ENCODE results near the gene TDRD15. TPM values are rescaled to one million over a fixed set of nuclear protein-coding genes. Genes with fewer than 3 reads are reported as not detected.

Gene TDRD15
- total and polyA plus RNA-seq, 2 of the 13 experiments (the other 11 are each of a cell fraction or from before 2014, with no cell fraction given) = 0.12 to 0.29 TPM

- TF ChIP-seq PCBP2 (optimal IDR thresholded peaks at IDR 0.05; ENCODE audit: low read depth, low read length, poor library complexity, severe bottlenecking) (no peak), TFDP1 (CRISPR knock-in tag; IDR thresholded peaks at IDR 0.05; ENCODE audit: borderline replicate concordance) (no peak), CEBPG (CRISPR knock-in tag; IDR thresholded peaks at IDR 0.05) (no peak), ATF7 (IDR thresholded peaks at IDR 0.05) (no peak), ATF7 (CRISPR knock-in tag; IDR thresholded peaks at IDR 0.05) (no peak), SRF (IDR thresholded peaks at IDR 0.05; ENCODE audit: low read depth, low read length) (no peak), UBTF (CRISPR knock-in tag; IDR thresholded peaks at IDR 0.05) (no peak), POGZ (CRISPR knock-in tag; IDR thresholded peaks at IDR 0.05) (no peak), ZNF614 (CRISPR knock-in tag; IDR thresholded peaks at IDR 0.05; ENCODE audit: borderline replicate concordance) (no peak), AGO2 (optimal IDR thresholded peaks at IDR 0.05; ENCODE audit: low read depth, low read length) (no peak), DMAP1 (CRISPR knock-in tag; IDR thresholded peaks at IDR 0.05) (no peak), ADNP (CRISPR knock-in tag; IDR thresholded peaks at IDR 0.05) (no peak)
These were observed 18.4 kb downstream of the TDRD15 start (continued) for GRCh38 chr2:21142149-21142548.

- POLR2A ChIA-PET = no interaction called here
- TF ChIP-seq ZNF414 (CRISPR knock-in tag; IDR thresholded peaks at IDR 0.05) (no peak), ZNF747 (CRISPR knock-in tag; IDR thresholded peaks at IDR 0.05; ENCODE audit: borderline replicate concordance) (no peak), CEBPB (IDR thresholded peaks at IDR 0.05; ENCODE audit: borderline replicate concordance, low read depth, low read length) (no peak), KDM5B (CRISPR knock-in tag; IDR thresholded peaks at IDR 0.05; ENCODE audit: borderline replicate concordance) (no peak), ZNF350 (CRISPR knock-in tag; IDR thresholded peaks at IDR 0.05; ENCODE audit: borderline replicate concordance, low read depth) (no peak), ZNF260 (CRISPR knock-in tag; IDR thresholded peaks at IDR 0.05; ENCODE audit: borderline replicate concordance, low read depth) (no peak), ZNF567 (CRISPR knock-in tag; IDR thresholded peaks at IDR 0.05; ENCODE audit: borderline replicate concordance) (no peak), GATAD2A (CRISPR knock-in tag; IDR thresholded peaks at IDR 0.05) (no peak), ZNF570 (CRISPR knock-in tag; IDR thresholded peaks at IDR 0.05; ENCODE audit: borderline replicate concordance) (no peak), THAP7 (CRISPR knock-in tag; IDR thresholded peaks at IDR 0.05) (no peak)
These were observed 22.9 kb downstream of the TDRD15 start for GRCh38 chr2:21146638-21147037.

More at GRCh38 chr2:21146638-21147037, 22.9 kb downstream of the TDRD15 start:
- Histone ChIP-seq H3K4me2 (ENCODE audit: low read depth, low read length) (no peak overlapping the region), H3K9me3 (ENCODE audit: low read length) (no peaks in the 10 kb centered on the region), H3K4me3 (replicated peaks in 1 of 3; ENCODE audit: insufficient read depth in 1 of 3, low read depth in 2 of 3, low read length in 3 of 3) (no peak overlapping the region), H3K4me1 (ENCODE audit: insufficient read depth, low read length) (peaks cover 10% of the 10 kb centered on the region), H3K27ac (ENCODE audit: extremely low read length, insufficient read depth, low read length) (no peak overlapping the region), H4K20me1 (ENCODE audit: insufficient read depth, low read length) (no peaks in the 10 kb centered on the region), H2AFZ (ENCODE audit: low read length) (no peak overlapping the region), H3K27me3 (ENCODE audit: control insufficient read depth in 1 of 2, insufficient read depth in 2 of 2, low read length in 2 of 2) (no peaks in the 10 kb centered on the region), H3K9ac (ENCODE audit: insufficient read depth, low read depth, low read length) (no peak overlapping the region), H3K79me2 (ENCODE audit: insufficient read depth, low read length) (no peaks in the 10 kb centered on the region), H3K36me3 (replicated peaks in 1 of 2; ENCODE audit: control insufficient read depth in 1 of 2, insufficient read depth in 2 of 2, low read length in 2 of 2) (no peaks in the 10 kb centered on the region)
- DNase-seq (ENCODE audit: low spot score) (no peak), FAIRE-seq (no peak), ATAC-seq (no peak)
- WGBS (ENCODE audit: low lambda C conversion rate) = 90% methylated on average over 2 of the region's 2 CpGs
- intact Hi-C loops (cut with micrococcal nuclease; ENCODE audit: unreplicated experiment) (no loop called here), in situ Hi-C loops (cut with HindIII; ENCODE audit: extremely low pct_ligation_motif_present, low pct_unique_long_range_greater_than_20kb) (no loop called here)
- BruUV-seq (replicated peaks) = no TSS peak
- CTCF ChIA-PET (ENCODE audit: low intra/inter-chr PET ratio, low total read pairs) = no interaction called here

All from HepG2 (cell line).